Measurements from ENCODE around the gene CYB5A.

CYB5A gene

DNA sequence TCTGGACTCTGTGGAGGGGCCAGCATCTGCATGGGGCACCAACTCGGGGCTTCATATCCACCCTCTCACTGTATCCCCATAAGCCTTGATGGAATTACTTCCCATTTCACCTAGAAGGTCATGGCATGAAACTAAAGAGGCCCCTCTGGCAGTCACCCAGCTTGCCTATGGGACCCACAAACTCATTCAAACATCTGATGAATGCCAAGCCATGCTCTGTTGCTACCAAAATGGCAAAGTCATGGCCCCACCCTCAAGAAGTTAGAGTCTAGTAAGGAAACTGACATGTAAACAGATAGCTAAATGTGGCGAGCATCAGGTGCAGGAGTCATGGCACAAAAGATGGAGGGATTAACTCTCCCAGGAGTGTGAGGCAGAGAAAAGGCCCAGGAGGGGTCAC is 14.5 kb downstream of the CYB5A start:
- no peak for DNase-seq (ENCODE audit: low read depth in 2 of 2)

DNA sequence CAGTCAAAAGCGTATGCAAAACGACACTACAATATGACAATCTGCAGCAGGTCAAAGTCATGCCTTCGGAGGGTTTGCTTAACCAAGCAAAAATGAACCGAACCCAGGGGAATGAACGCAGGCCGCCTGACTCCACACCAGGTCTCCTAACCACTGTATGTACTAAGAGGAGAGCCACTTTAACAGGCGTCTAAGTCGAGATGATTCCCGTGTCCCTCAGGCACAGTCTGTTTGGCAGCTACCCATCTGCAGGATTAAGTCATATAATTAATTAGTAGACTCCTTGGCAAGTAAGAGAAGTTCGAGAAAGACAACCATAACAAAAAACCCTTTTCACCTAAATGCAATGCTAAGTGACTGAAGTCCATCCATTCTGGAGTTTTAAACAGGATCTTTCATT is 15.2 kb downstream of the CYB5A start:
- DNase-seq (ENCODE audit: low read depth in 2 of 2): no peak

DNA sequence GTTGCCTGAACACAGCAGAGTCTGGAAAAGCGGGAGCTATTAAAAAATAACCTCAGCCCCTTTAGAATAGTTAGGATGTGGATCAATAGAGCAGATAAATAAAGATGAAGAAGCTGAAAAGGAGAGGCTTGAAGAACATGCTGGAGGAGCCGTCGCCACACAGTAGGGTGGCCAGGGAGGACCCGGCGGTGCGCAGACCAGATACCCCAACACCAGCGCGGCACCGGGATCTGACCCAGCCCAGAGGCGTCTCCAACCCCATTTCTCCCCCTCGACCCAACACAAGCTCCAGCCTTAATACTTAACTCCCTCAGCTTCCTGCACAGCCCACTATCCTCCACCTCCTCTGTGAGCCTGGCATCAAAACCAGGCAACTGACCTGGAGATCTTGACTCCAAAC is 16.0 kb downstream of the CYB5A start:
- DNase-seq (ENCODE audit: low read depth in 2 of 2): no peak

DNA sequence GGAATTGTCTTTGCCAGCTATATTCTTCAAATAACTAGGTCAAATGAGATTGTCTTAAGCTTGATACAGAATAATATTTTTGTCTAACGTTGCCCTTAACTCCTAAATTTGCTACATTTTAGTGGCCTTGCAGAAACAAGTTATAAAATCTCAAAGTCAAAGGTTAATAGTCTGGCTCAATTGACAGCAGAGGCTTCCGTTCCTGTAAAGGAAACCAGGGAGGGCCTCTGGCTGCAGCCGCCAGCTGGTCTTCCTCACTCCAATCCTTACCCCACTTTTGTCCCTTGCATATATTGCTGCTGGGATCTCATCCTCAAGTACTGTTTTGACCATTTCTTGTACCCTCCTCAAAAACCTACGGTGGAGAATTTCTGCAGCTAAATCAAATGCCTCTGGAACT is 17.1 kb downstream of the CYB5A start:
- no peak for DNase-seq (ENCODE audit: low read depth in 2 of 2)

DNA sequence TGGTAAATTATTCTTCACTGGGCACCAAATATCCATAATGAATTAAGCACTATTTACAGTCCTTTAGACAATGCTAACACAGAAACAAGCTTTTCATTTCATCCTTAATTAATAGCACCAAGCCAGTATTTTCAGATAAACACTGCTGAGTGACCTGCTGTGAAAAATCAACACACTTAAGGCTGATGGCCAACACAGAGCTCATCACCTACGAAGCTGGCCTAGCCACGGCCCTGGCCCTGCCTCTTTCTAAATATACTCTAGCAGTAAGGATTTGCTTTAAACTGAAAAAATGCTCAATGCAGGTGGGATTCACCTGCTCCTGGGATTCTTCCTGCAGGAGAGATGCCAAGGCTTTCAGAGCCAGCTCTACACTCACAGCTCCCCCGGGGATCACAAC is 18.4 kb downstream of the CYB5A start:
- no peak for DNase-seq (ENCODE audit: low read depth in 2 of 2)

DNA sequence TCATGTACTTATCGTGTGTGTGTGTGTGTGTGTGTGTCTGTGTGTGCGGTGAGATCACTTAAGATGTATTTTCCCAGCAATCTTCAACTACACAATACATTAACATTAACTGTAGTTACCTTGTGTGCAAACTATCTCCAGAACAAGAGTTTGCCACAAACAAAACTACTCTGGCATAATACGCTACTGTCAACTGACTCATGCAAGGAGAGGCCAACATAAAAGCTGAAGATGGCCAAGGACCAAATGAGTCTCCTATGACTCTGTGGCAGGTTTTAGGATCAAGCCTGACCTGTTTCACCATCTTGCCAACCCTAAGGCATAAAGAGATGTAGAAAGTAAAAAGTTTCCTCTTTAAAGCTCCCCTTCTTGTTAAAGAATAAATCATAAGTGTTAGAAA is 20.1 kb downstream of the CYB5A start:
- DNase-seq (ENCODE audit: low read depth in 2 of 2): no peak

DNA sequence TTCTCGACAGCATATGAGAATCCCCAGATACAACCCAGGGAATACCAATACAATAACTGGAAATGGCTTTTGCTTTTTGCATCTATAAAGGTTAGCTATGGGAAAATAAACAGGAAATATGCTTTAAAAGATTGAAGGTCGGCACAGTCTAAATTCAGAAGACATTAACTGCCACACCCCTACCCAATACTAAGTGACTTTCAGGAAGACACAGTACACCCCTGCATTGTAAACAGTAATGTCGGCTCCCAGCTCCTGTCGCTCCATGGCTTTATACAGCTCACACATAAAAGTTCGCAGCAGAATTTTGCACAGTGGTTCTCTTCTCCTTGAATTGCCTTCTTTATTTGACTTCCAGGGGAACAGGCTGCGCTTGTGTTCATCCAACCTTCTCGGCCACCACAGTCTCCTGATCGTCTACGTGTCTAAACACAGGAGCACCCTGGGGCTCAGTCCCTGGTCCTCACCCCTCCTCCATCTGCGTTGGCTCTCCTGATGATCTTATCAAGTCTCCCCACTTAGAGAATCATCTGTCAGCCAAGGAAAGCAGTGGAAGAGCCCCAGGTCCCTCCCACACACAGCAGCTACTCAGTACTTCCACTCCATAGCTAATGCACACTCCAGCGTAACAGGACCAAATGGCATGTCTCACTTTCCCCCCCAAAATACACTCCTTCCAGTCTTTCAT is 22.7 kb downstream of the CYB5A start:
- no peak for DNase-seq (ENCODE audit: low read depth in 2 of 2)

DNA sequence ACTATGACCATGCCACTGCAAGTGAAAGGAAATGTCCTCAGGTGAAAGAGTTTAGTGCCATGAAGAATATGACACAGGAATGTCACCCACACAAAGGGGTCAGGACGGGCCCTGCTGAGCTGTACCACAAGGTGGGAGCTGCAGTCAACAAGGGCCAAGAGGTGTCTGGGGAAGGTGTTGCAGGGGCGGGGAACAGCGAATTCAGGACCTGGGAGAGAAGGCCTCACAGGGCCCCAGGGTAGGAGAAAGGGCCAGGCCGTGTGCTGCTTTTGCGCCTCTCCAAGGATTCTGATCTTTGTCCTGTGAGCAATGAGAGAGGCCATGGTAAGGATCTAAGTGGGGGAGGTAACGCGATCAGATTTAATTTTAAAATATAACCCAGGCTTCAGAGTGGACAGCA is 23.6 kb downstream of the CYB5A start:
- DNase-seq (ENCODE audit: low read depth in 2 of 2): no peak

DNA sequence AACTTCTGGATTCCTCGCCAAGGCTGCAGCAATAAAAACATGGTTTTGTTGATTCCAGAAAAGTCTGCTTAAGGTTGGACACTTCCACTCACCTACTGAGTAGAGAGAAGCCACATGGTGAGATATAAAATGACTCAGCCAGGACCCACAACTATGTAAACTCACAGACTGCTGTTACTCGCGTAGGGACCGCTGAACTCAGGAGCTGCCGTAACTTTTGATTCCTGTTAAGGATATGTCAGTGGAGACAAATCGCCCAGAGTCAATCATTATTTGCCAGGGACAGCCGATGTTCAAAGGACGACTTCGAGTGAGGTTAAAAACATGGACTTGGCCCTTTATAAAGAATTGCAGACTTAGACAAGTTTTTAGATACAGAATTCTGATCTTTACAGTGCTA is 25.6 kb downstream of the CYB5A start:
- DNase-seq (ENCODE audit: low read depth in 2 of 2): no peak

DNA sequence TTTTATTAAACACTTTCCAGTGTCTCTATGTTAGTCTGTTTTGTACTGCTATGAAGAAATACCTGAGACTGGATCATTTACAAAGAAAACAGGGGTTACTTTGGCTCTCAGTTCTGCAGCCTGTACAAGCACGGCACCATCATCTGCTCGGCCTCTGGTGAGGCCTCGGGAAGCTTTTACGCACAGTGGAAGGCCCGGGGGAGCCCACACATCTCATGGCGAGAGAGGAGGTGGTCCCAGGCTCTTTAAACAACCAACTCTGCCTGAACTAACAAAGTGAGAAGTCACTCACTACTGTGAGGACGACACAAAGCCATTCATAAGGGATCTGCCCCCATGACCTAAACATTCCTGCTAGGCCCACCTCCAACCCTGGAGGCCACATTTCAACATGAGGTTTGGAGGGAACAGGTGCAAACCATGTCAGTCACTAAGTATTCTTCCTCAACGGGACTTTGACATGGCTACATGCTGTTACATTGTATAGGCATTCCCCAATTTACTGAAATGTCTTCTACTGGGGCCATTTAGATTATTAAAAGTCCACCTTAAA is 26.1 kb downstream of the CYB5A start:
- DNase-seq (ENCODE audit: low read depth in 2 of 2): no peak

DNA sequence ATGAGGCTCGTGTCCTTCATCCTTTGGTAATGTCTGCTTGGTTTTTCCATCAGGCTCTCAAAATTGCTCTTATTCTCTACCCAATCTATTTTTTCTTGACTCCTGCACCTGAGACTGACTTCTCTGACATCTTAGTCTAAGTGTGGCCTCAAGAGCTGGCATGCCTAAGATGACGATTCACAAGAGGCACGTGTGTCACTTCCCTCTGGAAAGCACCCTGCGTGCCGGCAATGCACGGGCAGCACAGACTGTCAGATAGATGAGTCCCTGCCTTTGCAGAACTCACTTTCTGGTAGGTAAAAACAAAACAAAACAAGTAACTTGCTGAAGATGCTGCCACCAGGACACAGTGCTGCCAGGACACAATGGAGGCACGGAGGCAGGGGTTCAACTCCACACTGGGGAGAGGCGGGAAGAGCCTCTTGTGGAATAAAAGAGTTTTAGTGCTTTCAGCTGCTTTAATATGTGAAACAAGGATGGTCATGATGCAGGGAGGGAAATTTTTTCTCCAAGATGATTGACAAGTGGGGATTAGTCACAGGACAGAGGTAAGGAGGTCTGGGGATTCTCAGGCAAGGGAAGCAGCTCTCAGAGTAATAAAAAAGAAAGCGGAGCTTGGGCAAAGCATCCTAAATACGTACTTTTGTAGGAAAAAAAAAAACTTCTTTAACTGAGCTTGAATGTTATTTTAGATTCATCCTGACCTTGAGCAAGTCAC is 27.3 kb downstream of the CYB5A start:
- no peak for DNase-seq (ENCODE audit: low read depth in 2 of 2)

DNA sequence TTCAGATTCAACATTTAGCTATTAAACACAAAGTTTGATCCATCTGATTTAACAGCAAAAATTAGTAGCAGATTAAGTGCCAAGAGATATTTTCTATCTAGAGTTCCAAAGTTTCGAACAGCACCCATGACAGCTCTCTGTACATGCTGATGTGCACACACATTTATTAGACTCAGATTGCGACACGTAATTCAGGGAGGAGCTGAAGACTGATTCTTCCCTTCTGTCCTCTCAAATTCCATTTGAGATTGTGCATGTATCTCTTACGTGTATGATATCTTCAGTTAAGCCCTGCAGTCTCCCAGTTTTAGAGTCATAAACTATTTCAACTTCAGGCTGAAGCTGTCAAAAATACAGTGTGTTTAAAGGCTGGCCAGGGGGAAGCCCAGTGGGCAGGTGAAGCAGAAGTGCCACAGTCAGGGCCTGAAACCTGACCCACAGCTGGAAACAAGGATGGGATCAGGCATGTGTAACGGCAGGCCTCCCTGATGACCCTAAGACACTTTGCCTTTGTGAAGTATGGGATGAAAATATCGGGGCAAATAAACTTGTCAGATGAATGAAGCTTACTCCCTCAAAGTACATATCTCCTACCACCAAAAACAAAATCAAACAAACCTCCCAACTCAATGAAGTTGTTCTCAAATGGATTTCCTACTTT is 30.6 kb downstream of the CYB5A start:
- DNase-seq (ENCODE audit: low read depth in 2 of 2): no peak

DNA sequence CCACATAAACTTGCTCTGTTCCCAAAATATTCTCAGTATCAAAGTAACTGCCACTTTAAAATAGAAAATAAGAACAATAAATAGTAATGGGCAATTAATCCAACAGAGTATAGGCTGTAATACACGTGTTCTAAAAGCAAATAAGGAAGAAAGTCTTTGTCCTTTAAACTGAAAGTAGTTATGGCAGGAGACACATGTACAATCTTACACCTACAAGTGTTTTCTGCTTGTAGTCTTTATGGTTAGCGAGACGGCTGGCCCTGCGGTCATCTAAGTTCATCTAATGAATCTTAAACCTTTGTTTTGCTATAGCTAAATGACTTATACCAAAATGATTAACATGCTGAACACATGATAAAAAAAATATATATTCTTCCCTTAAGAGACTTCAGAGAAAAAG is 32.4 kb downstream of the CYB5A start:
- DNase-seq (ENCODE audit: low read depth in 2 of 2): no peak

DNA sequence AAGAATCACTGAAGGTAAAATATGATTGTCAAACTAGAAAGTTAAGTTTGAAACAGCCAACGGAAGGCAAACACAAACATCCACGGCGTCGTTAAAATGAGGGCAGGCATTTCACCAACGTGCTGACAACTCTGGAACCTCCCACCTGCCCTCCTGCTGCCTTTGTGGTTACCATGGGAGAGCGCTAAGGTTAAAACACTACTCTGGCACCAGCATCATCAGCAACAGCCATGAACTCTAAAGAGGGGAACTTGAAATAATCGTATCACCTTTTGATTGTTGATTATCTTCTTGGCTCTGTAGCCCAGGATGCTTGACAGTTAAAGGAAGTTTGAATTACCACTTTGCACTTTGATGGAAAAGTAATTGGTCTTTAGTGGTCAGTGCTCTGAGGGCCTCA is 34.7 kb downstream of the CYB5A start:
- DNase-seq (ENCODE audit: low read depth in 2 of 2): no peak

DNA sequence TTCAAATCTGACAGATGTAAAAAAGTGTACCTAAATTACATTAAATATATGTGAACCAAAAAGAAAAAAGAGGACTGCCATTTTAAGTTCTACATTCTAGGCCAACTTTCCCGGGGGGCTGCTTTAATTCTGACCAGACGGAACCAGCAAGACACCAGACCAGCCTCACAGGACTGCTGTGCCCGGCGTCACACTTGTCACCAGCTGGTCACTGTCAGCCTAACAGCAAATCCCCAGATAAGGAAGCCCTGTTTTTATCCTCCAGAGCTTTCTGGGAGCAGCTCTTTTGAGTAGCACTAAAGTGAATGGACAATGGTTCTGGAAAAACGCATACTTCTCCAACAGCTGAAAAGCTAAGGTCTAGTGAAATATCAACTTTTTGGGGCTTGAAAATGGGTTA is 35.6 kb downstream of the CYB5A start:
- no peak for DNase-seq (ENCODE audit: low read depth in 2 of 2)

DNA sequence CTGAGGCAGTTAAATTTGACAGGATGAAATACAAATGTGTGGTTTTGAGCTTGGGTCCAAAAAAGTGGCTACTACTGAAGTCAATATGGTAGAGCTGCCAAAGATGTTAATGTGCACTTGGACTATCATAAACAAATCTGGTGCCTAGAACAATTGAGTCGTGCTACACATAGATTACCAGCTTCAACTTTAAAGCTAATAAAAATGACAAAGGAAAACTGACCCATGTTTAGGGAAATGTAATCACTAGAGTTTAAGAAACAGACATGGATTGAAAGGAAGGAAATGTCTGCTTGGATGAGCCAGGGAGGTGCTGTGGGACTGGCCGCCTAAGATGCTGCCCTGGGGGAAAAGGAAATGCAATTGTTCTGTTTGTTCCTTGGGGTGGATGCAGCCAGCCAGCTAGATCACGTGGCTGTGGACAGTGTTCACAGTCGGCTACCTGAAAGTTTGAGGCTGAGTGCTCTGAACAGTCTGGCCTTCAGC is 36.6 kb downstream of the CYB5A start:
- DNase-seq (ENCODE audit: low read depth in 2 of 2): no peak

DNA sequence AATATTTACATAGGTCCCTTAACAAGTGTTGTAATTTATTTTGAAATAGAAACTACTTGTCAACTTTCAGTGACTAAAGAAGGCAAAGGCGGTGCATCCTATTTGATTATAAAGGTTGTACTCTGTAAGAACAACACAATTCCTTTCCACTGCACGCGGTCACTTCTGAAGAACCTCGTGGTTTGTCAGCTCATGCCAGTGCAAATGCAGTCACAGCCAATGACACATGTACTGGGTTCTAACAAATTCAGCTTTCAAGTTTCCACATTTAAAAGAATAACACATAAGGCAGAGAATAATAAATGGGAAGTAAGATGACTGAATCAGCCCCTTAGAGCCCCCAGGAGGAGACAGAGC is 39.7 kb downstream of the CYB5A start:
- DNase-seq (ENCODE audit: low read depth in 2 of 2): no peak

DNA sequence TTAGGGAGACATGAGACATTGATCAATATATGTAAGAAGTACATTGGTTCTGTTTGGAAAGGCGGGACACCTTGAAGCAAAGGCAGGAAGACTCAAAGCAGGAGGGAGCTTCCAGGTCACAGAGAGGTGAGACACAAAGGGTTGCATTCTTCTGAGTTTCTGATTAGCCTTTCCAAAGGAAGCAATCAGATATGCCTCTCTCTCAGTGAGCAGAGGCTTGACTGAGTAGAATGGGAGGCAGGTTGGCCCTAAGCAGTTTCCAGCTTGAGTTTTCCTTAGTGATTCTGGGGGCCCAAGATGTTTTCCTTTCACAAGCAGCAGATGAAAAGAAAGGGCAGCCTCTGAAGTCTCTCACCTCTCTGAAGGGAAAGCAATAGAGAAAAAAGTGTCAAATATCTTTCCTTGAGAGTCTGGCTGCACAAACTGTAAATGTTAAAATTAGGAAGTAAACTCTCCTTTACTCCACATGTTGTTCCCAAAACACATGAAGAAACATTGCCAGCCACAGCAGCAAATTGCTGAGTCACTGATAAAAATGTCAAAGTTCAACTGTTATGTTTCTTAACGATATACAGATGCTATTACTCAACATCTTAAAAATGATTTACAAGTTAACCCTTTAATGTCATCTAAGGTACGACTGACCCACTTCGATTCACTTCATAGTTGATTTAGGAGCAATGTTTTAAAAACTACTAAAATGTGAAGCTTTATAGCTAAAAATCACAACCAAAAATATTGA is 40.3 kb downstream of the CYB5A start:
- no peak for DNase-seq (ENCODE audit: low read depth in 2 of 2)

DNA sequence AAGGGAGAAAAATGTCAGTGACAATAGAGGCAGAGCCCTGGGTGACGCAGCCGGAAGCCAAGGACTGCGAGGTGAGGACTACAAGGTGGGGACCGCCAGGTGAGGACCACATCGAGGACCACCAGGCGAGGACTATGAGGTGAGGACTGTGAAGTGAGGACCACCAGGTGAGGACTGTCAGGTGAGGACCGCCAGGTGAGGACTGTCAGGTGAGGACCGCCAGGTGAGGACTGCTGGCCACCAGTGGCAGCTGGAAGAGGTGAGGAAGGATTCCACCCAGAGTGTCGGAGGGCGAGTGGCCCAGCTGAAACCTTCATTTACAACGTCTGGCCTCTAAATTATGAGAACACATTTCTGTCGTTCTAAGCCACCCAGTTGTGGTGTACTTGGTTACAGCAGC is 41.6 kb downstream of the CYB5A start:
- no peak for DNase-seq (ENCODE audit: low read depth in 2 of 2)

DNA sequence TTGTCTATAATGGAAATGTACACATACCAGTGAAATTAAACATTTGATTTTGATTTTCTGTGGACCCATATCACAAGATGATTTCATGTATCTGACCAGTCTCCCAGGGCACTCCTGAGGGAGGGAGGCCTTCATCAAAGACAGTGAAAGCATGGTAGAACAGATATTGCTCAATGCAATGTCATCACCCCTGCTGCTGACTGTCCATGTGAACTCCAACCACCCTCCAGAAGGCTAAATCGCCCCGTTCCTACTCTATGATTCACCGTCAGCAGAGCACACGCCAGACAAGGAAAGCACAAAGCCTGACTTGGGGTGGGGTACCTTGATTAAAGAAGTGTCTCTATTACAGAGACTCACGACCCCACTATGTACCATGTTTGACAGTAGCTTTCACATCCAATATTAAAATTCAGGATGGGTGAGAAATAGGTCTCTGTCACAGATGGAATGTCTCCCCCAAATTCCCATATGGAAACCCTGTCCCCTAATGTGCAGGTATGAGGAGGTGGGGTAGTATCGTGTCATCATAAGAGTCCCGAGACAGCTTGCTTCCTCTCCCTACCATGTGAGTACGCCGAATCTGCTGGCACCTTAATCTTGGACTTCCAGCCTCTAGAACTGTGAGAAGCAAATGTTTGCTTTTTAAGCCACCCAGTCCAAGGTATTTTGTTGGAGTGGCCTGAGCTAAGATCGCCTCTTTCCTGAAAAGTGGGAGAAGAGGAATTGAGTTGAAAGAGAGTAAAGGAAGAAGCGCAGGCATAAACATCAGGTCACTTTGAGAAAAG is 42.4 kb downstream of the CYB5A start:
- DNase-seq (ENCODE audit: low read depth in 2 of 2): no peak

DNA sequence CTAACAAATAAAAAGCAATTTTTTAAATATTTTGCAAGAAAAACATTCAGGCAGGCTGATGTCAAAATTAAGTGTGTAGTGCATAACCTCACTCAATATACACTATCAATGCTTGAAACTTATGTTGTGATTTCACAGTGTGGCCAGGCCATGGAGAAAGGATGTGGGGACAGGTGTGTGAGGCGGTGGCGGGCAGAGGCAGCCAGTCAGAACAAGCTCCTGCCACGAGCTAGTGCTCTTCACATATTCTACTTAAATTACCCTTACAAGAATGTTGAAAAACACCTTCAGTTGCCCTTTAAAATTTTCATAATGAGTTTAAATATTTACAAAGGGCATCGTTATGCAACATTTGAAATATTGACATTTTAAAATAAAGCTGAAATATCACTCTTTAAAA is 43.2 kb downstream of the CYB5A start:
- DNase-seq (ENCODE audit: low read depth in 2 of 2): no peak

All from activated CD8-positive, alpha-beta memory T cell treated with anti-CD3 and anti-CD28 coated beads for 4 hours (primary cell).